HepG2 (cell line): Measurements from ENCODE around the gene NEIL1. TPM values are rescaled to one million over a fixed set of nuclear protein-coding genes. Genes with fewer than 3 reads are reported as not detected.

Experiments used
- CC2D1A ChIP-seq: sonication (generic); formaldehyde crosslinking; IDR thresholded peaks from 2 replicates; pipeline ENCODE4 v1.8.1; 2023; ENCODE audit warnings: mild to moderate bottlenecking, missing genetic modification reagents
- DDIT3 ChIP-seq: sonication (generic); formaldehyde crosslinking; IDR thresholded peaks from 2 replicates; pipeline ENCODE4 v1.4.0; 2020; ENCODE audit warnings: mild to moderate bottlenecking, missing genetic modification reagents
- ERF ChIP-seq: IDR thresholded peaks from 2 replicates; pipeline ENCODE4 v1.6.1; 2018; ENCODE audit warnings: missing biosample characterization, missing genetic modification reagents
- ETV5 ChIP-seq: IDR thresholded peaks from 2 replicates; pipeline ENCODE4 v1.6.1; 2018; ENCODE audit warnings: missing biosample characterization, missing genetic modification reagents, inconsistent platforms, borderline replicate concordance
- HDAC2 ChIP-seq: sonication (generic); formaldehyde crosslinking; IDR thresholded peaks from 2 replicates; pipeline ENCODE4 v1.4.0; 2020; ENCODE audit warnings: missing genetic modification reagents
- HHEX ChIP-seq: IDR thresholded peaks from 2 replicates; pipeline ENCODE4 v1.6.1; 2016; ENCODE audit warnings: control low read depth
- HOXA7 ChIP-seq: sonication (generic); formaldehyde crosslinking; IDR thresholded peaks from 2 replicates; pipeline ENCODE4 v1.8.1; 2022; ENCODE audit warnings: mild to moderate bottlenecking, missing genetic modification reagents, moderate library complexity
- KAT8 ChIP-seq: IDR thresholded peaks from 2 replicates; pipeline ENCODE4 v1.6.1; 2016; ENCODE audit warnings: missing genetic modification reagents, missing compliant biosample characterization
- MBD4 ChIP-seq: IDR thresholded peaks from 2 replicates; pipeline ENCODE4 v1.6.1; 2012; ENCODE audit warnings: low read length, inconsistent platforms, borderline replicate concordance
- MXI1 ChIP-seq: IDR thresholded peaks from 3 replicates; pipeline ENCODE4 v1.6.1; 2012; ENCODE audit warnings: low read depth, low read length, inconsistent platforms, borderline replicate concordance
- PAXIP1 ChIP-seq: sonication (generic); formaldehyde crosslinking; conservative IDR thresholded peaks from 2 replicates; pipeline ENCODE4 v1.4.0; 2020; ENCODE audit warnings: mild to moderate bottlenecking, missing genetic modification reagents, moderate library complexity
- RFX3 ChIP-seq: IDR thresholded peaks from 2 replicates; pipeline ENCODE4 v1.6.1; 2016; ENCODE audit warnings: missing biosample characterization, missing genetic modification reagents
- RFX5 ChIP-seq: IDR thresholded peaks from 2 replicates; pipeline ENCODE4 v1.6.1; 2011; ENCODE audit warnings: low read depth, low read length, improper control_type of control experiment
- SIN3A ChIP-seq: IDR thresholded peaks from 2 replicates; pipeline ENCODE4 v1.6.1; 2011; ENCODE audit warnings: low read depth, mild to moderate bottlenecking, control low read depth, low read length, borderline replicate concordance
- SNAI1 ChIP-seq: sonication (generic); formaldehyde crosslinking; IDR thresholded peaks from 2 replicates; pipeline ENCODE4 v1.5.0; 2020; ENCODE audit warnings: mild to moderate bottlenecking, missing genetic modification reagents, borderline replicate concordance
- SRSF4 ChIP-seq: fragments of 200-400 bp; formaldehyde crosslinking; IDR thresholded peaks from one replicate; pipeline ENCODE4 v1.6.1; 2018; ENCODE audit warnings: mild to moderate bottlenecking, low read depth, low read length, moderate library complexity; ENCODE audit not compliant: poor library complexity, severe bottlenecking
- TBL1XR1 ChIP-seq: fragments of 150-350 bp; IDR thresholded peaks from 2 replicates; pipeline ENCODE4 v1.6.1; 2014; ENCODE audit warnings: borderline replicate concordance, low read length; ENCODE audit not compliant: partially characterized antibody
- XBP1 ChIP-seq: sonication (generic); formaldehyde crosslinking; IDR thresholded peaks from 2 replicates; pipeline ENCODE4 v1.5.0; 2020; ENCODE audit warnings: missing genetic modification reagents
- ZGPAT ChIP-seq: IDR thresholded peaks from 2 replicates; pipeline ENCODE4 v1.6.1; 2016; ENCODE audit warnings: mild to moderate bottlenecking
- ZMYM2 ChIP-seq: sonication (generic); formaldehyde crosslinking; IDR thresholded peaks from 2 replicates; pipeline ENCODE4 v1.8.0; 2022; ENCODE audit warnings: mild to moderate bottlenecking, missing genetic modification reagents
- ZNF329 ChIP-seq: sonication (generic); formaldehyde crosslinking; IDR thresholded peaks from 2 replicates; pipeline ENCODE4 v1.9.0; 2021; ENCODE audit warnings: low read depth, mild to moderate bottlenecking, missing genetic modification reagents
- ZNF362 ChIP-seq: sonication (generic); formaldehyde crosslinking; IDR thresholded peaks from 2 replicates; pipeline ENCODE4 v1.4.0; 2020; ENCODE audit warnings: missing genetic modification reagents, mild to moderate bottlenecking, borderline replicate concordance
- ZNF577 ChIP-seq: sonication (generic); formaldehyde crosslinking; IDR thresholded peaks from 2 replicates; pipeline ENCODE4 v1.4.0; 2020; ENCODE audit warnings: mild to moderate bottlenecking, low read depth, missing genetic modification reagents, borderline replicate concordance
- ZNF614 ChIP-seq: IDR thresholded peaks from 2 replicates; pipeline ENCODE4 v1.6.1; 2018; ENCODE audit warnings: missing biosample characterization, missing genetic modification reagents, inconsistent platforms, borderline replicate concordance
- polyA plus RNA-seq, 8 experiments: library from polyadenylated mRNA; depleted of rRNA in 3 of 8; stranded (reverse) in 7 of 8; unstranded in 1 of 8; fragments of >200 nt; fragmentation: Illumina TruSeq in 4 of 8; extraction: Trizol in 4 of 8; gene quantifications; 2 replicates each; pipeline versions ENCODE4 v1.2.1 to v1.2.3, GENCODE V29; 2011 to 2016; ENCODE audit warnings: low read depth in 4 of 8, missing spikeins in 1 of 8, mixed read lengths in 1 of 8; ENCODE audit not compliant: insufficient read depth in 1 of 8
- total RNA-seq, 5 experiments: library from RNA; depleted of rRNA; stranded (reverse); fragments of >200 nt; fragmentation: Illumina TruSeq; extraction: Trizol; gene quantifications; 2 replicates each; pipeline ENCODE4 v1.2.3, GENCODE V29; 2016; ENCODE audit warnings: low read depth in 1 of 5

The NEIL1 gene
- total and polyA plus RNA-seq, 2 of the 13 experiments (the other 11 are each of a cell fraction or from before 2014, with no cell fraction given), result 10.4 to 15.5 TPM

- TF ChIP-seq ZNF362 (CRISPR knock-in tag) (0 out of 2 replicates have a peak, but pooled peaks have one; percentile 4), HOXA7 (no peak), TBL1XR1 (peak; percentile 84), MXI1 (peak; percentile 90; the same call in 2 of the 3 replicates), RFX5 (peak; percentile 24; the same call in 1 of the 2 replicates), ZNF329 (CRISPR knock-in tag) (no peak), PAXIP1 (CRISPR knock-in tag) (no peak; the same call in none of the 2 replicates), HHEX (no peak), ZMYM2 (peak; percentile 55; the same call in 1 of the 2 replicates), ERF (CRISPR knock-in tag) (peak; percentile 82), SRSF4 (no peak), MBD4 (no peak), DDIT3 (CRISPR knock-in tag) (no peak), SIN3A (peak; percentile 91), ZNF614 (CRISPR knock-in tag) (peak; percentile 85), KAT8 (CRISPR knock-in tag) (peak; percentile 93), CC2D1A (0 out of 2 replicates have a peak, but pooled peaks have one; percentile 74), ETV5 (peak; percentile 86), XBP1 (CRISPR knock-in tag) (no peak), ZNF577 (CRISPR knock-in tag) (no peak; the same call in 1 of the 2 replicates), ZGPAT (CRISPR knock-in tag) (peak; percentile 97), HDAC2 (peak; percentile 74), SNAI1 (no peak), RFX3 (CRISPR knock-in tag) (no peak)
These were observed 21.3 kb downstream of the NEIL1 start, which contains the start of gene MAN2C1 (continued) for GRCh38 chr15:75367913-75368688.
